RCC 7860 (cell line): ENCODE data around the gene TMEM117.
"Not testable (repeated sequence)": the region's sequence is repeated elsewhere in the genome, so short reads cannot be mapped to it uniquely, and the experiment has no call there.

Source experiments
- DNase-seq: peaks from one replicate; pipeline ENCODE4 v3.0.0-alpha.2; 2015; ENCODE audit warnings: low spot score
- FAIRE-seq: peaks from 2 replicates; lab custom pipeline; 2012; peaks lifted over from hg19 to GRCh38; lab: Jason Lieb, UNC

TMEM117 gene

DNA sequence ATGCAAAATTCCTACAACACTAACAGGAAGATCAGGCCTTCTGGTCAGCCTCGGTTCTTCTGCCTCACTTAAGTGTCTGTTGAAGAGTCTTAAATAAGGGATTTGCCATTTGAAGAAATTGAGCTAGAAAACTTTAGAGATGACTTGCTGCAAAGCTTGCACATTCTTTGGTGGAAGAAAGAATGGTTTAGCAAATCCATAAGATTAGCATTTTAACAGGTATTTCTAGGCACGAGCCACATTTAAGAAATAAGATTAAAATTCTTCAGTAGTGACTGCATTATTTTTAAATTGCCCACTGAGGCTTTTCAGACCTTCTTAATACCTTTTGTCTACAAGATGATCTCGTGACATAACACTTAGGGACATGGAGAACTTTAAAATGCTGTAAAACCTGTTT lies 327.1 kb downstream of the TMEM117 start:
- DNase-seq (no peak), FAIRE-seq (no peak)

DNA sequence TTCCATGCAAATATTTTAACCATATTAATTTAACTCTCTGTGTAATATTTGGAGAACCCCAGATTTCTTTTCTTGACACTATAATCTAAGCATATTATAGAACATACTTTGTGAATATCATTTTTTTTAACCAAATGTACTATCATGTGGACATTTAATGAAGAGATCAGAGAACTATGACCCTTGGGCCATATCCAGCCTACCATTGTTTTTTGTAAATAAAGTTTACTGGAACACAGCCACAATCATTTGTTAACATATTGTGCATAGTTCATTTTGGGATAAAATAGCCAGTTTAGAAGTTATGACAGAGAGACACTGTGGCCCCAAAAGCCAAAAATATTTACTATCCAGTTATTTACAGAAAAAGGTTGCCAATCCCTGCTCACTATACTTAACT lies 338.2 kb downstream of the TMEM117 start:
- DNase-seq (no peak), FAIRE-seq (no peak)

DNA sequence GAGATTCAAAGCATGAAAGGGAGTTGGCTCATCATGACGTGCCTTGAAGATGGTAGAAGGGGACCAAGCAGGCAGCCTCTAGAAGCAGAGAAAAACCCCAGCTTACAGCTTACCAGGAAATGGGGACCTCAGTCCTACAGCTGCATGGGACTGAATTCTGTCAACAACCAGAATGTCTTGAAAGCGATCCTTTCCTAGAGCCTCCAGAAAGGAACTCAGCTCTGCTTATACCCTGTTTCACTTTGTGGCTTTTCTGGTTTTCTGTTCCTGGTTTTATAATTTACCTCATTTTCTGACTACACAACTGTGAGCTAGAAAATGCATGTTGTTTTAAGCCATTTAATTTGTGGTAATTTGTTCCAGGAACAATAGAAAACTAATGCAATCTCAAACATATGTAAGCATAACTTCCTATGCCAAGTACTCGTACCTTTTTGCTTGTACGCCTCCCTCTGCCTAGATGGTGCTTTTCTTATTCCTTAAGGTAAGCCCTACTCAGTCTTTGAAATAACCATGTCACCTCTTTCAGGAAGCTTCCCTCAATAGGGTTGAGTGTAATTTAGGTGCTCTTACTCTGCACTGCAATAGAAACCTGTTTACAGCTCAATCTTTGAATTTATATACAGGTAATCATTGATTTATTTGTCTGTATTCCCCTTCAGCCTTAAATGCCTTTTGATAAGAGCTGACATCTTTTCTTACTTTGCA lies 348.8 kb downstream of the TMEM117 start:
- FAIRE-seq (no peak), DNase-seq (no peak)

DNA sequence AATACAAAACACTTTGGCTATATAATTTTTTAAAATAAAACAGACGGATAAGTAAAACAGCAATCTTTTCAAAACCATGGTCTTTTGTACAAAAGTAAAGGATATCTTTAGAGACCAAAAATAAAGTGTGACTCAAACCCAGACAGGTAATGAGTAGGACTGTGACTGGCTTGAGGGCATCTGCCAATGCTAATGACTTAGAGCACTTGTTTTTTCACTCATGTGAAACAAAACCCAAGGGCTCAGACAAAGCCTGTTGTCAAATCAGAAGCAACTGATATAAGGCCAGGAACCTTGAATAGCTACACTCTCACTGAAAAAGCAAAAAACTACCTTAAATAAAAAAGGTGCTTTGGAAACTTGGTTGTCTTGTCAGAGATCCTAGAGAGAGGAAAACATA lies 357.4 kb downstream of the TMEM117 start:
- DNase-seq, result no peak
- FAIRE-seq, result no peak

DNA sequence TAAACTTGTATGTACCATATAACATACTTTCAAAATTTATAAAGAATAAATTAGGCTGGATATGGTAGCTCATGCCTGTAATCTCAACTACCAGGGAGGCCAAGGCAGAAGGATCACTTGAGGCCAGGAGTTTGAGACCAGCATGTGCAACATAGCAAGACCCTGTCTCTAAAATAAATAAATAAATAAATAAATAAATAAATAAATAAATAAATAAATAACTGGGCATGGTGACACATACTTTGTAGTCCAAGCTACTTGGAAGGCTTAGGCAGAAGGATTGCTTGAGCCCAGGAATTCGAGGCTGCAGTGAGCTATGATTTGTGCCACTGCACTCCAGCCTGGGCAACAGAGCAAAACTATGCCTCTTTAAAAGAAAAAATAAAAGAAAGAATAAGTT lies 359.8 kb downstream of the TMEM117 start:
- DNase-seq, FAIRE-seq: not testable (repeated sequence)

DNA sequence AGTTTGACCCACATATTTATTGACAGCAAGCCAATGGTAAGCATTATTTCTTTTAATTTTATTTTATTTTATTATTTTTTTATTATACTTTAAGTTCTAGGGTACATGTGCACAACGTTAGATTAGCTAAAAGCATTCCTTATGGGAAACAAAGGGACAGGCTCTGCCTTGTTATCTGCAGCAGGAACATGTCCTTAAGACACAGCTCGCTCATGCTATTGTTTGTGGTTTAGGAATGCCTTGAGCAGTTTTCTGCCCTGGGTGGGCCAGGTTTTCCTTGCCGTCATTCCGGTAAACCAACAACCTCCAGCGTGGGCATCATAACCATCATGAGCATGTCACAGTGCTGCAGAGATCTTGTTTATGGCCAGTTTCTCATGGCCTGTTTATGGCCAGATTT lies 370.2 kb downstream of the TMEM117 start:
- DNase-seq, result no peak
- no peak for FAIRE-seq

DNA sequence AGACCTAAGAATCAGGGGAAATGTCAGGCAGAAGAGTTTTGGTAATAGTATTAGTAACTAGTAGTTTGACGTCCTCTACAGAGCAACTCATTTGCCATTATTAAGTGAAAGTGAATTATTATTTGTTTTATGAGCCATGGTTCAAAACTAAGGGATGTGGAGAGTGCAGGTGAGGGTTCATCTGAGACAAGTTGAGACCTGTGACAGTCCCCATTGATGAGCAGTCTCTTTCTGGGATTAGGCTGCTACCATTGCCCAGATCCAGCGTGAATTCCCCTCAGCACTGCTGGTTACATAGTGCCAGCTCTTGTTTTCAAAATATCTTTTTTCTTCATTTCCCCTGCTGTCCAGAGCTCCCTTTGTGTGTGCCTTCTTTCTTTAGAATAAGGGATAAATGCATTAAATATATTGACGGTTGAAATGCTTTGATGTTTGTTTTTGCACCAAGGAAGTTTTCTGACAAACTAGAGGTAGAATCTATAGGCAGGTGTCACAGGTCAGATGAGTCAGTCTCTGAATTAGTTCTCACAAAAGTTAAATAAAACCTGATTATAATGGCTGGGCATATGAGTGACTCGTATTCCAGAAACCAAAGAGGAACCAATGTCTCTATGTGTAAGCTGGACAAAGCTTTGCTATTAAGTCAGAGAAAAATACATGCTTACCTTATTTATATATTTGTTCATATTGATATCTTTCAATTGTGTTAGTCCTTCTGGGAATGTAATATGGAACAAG lies 381.4 kb downstream of the TMEM117 start:
- FAIRE-seq (no peak), DNase-seq (no peak)

DNA sequence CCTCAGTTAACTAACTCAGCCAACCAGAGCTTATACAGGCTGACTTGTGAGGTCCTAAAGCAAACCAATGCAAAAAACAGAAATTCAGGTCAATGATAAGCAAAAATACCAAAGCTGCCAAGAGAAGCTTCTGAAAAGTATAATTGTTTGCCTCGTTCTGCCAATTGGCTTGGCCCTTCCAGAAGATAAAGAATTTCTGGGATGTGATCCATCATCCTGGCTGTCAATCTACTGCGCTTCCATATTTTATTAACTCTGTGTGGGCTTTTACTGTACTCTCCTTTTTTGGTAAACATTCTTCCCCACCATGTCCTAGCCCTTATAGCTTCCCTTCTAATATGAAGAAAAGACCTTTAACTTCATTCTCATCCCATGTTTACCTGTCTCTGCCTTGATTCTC lies 387.9 kb downstream of the TMEM117 start:
- no peak for DNase-seq
- FAIRE-seq, result no peak

DNA sequence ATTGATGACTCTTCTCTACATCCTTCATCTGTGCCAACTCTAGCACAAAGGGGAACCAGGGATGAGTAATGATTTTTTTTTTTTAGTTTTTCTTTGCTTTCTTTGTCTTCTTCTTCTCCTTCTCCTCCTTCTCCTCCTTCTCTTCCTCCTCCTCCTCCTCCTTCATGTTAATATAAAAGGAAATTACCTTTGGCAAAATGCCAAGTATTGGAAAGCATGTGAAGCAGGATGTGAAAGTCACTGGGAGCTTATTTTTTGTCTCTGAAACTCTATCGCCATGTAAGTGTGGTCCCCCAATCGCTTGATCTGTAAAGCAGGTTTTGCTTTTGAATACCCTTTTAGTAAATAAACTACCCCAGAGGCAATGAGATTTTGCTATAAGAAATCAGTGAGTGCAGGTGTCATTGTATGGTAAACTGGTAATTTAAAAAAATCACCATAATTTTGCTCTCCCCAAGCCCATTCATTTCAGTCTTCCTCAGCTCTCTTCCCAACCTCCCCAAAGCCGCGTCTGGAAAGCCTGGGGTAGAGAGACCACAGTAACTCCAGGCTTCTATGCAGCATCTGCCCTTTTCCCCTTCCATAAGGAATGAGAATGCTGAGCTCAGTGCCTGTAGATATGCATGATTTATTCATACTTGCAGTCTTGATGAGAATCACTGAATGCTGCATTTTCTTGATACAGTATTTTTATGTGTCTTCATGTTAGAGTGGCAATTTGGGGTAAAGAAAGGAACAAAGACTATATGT lies 388.7 kb downstream of the TMEM117 start:
- FAIRE-seq, result no peak
- no peak for DNase-seq

DNA sequence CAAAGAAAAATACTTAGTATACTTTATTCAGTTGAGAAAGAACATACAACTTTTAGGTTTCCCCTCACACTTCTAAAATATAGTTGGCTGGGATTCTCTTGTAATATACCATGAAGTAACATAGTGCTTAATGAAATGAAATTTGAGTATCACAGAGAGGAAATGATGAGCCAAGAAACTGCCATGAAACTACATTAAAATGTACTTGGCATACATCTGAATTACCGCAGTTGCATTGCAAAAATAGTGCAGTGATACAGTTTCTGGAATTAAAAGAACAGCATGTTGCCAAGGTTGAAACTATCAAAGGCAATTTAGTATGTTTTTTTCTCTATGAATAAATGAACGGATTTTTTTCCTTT lies 389.2 kb downstream of the TMEM117 start:
- DNase-seq (no peak), FAIRE-seq (no peak)

DNA sequence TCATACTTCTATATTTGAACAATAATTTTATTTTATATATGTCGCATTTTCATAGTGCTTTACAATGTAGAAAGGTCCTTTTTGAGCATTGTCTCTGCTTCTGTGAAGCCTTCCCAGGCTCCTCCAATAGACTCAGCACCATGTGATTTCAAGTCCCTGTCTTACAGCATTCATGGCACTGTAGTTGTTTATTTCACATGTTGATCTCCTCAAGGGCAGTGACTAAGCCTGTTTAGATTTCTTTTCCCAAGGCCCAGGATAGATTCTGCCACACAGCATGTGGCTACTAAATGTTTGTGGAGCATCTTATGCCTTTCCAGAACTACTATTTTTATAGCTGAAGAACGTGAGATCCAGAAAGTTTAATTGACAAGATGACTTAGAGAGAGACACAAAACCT lies 391.7 kb downstream of the TMEM117 start:
- FAIRE-seq, result no peak

DNA sequence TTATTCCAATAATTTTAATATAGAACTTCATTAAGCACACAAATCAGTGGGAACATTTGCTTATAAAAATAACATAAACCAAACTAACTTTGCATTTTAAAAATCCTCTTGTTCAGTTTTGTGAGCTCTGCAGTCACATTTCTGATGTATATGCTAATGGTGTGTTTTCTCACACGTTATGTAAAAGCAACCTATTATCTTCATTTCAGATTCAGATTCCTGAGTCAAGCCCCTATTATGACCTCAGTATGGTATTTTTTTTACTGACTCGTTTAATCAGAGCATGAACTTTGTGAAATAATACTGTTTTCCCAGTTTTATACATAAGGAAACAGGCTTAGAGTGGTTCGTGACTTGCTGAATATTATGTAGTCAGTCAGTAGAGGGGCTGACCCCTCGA lies 394.0 kb downstream of the TMEM117 start:
- no peak for FAIRE-seq

More for the DNA sequence above, 391.7 kb downstream of the TMEM117 start:
- DNase-seq, result no peak

DNA sequence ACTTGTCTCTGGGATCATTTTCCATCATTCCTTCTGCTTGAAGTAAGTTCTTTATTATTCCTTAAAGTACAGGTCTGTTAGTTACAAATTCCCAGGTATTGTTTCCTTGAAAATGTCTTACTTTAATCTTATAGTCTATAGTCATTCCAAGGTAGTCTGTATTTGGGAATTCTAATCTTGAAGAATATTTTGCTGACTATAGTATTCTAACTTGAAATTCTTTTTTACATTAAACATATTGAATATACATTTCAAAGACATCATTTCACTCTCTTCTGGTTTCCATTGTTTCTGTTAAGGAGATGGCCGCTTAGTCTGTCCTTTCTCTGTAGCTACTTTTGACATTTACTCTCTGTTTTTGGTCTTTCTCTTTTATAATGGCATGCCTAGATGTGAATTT lies 399.8 kb downstream of the TMEM117 start:
- FAIRE-seq, result no peak
- no peak for DNase-seq

More for the DNA sequence above, 394.0 kb downstream of the TMEM117 start:
- no peak for DNase-seq

DNA sequence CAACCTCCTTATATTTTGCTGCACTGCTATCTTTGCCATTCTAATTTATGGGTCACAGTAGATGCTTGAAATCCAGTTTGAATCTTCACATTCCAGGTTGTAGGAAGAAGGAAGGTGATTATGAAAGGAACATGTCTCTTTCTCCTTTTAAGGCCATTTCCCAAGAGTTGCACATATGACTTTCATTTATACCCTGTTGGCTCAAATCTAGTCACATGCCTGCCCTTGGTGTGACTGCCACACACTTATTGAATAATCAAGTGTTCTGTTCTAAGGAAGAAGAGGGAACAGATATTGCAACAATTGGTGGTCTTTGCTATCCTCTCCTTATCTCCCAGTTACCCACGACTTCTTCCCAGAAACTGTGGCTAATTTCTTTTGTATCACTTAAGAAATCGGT lies 404.3 kb downstream of the TMEM117 start:
- FAIRE-seq (no peak), DNase-seq (no peak)

DNA sequence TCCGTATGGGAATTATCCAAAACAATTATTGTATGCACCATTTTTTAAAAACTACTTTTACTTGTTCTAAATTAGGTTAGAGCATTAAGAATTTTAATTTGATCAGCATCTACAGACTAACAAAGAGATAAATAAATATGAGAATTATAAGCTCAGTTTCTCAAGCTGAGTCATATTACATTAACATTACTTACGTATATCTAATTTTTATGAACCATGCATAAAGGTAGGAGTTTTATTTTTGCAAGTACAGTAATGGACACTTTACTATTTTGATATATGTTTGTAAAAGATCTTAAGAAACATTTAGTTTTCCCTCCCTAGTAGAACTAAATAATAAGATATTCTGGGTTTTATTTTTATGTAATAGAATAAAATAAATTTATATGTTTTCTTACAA lies 410.1 kb downstream of the TMEM117 start:
- DNase-seq (no peak), FAIRE-seq (no peak)

DNA sequence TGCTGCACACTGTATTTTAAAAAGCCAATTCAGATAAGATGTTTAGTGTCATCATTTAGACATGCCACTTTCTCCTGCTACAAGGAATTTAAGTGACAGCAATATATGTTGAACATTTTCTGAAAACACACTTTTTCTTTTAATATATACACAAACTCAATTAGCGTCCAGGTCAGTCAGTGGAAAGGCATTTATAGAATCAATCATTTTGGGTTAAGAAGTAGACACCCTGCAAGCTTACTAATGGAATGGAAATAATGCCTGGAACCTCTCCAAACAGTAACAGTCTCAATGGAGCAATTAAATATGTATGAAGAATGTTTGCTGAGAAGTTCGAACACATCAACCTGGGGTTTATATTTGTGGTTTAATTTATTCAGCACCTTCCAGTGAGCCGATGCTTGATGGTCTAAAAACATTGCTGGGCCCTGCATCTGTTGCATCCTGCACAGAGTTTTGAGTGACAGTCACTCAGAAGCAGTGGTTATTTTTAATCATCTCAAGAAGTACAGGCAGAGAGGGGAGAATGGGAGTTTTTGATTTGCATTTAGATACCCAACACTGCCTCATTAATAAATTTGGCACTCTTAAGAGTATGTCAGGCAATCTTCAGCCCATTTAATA lies 410.7 kb downstream of the TMEM117 start:
- DNase-seq (no peak), FAIRE-seq (no peak)

DNA sequence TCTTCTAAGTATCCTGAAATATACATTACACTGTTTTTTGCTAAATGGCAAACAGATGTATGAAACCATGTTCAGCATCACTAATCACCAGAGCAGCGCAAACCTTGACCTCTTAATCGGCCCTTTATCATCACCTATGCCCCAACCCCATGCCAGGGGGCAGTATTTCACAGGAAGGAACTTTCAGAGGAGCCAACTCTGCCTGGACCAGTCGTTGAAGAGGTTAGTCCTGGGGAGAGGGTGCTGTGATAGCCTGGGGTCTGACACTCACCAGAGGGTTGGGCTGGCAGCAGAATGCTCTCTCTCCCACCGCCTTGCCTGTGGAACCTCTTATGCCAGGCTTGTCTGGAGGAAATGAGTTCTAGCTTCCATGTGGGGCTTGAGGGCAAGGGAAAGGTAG lies 411.7 kb downstream of the TMEM117 start:
- DNase-seq, result no peak

DNA sequence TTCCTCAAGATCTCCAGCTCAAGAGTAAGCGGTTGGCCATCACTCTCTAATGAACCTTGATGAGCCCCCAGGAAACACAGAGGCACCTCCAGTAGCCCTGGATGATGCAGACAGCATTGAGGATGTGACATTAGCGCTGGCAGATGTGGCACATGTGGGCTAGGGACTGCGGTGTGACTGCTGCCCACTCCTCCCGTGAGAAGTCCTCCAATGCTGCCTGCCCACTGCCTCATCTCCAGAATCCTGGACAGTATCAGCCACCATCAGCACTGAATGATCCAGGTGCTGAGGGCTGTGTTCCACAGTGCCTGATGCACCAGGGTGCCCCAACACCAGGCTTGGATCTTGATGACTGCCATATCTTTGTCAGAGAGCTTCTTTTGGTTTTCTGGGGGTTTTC lies 412.6 kb downstream of the TMEM117 start:
- FAIRE-seq (no peak), DNase-seq (no peak)

More for the DNA sequence above, 411.7 kb downstream of the TMEM117 start:
- no peak for FAIRE-seq

DNA sequence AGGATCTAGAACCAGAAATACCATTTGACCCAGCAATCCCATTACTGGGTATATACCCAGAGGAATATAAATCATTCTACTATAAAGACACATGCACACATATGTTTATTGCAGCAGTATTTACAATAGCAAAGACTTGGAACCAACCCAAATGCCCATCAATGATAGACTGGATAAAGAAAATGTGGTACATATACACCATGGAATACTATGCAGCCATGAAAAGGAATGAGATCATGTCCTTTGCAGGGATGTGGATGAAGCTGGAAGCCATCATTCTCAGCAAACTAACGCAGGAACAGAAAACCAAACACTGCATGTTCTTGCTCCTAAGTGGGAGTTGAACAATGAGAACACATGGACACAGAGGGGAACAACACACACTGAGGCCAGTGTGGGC lies 414.6 kb downstream of the TMEM117 start:
- not testable (repeated sequence) for DNase-seq, FAIRE-seq

DNA sequence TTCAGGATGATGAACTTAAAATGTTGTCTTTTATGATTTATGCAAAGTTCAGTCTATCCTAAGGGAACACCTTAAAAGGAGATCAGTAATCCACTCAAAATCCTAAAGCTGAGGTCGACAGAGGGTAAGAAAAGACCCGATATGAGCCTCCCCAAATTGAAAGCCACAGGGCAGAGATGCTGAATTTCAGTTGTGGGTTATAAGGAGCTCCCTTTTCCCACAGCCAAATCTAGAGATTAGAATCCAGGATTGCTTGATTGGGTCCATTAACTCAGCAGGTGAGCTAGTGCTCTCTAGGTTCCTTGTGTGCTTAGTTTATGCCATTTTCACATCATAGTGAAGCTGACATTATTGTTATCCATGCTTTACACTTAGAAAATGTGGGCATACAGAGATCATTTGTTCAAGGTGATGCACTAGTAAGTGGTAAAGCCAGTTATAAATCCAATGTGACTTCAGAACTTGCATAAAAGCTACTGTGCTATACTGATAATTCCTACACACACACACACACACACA lies 417.5 kb downstream of the TMEM117 start:
- FAIRE-seq, result no peak

DNA sequence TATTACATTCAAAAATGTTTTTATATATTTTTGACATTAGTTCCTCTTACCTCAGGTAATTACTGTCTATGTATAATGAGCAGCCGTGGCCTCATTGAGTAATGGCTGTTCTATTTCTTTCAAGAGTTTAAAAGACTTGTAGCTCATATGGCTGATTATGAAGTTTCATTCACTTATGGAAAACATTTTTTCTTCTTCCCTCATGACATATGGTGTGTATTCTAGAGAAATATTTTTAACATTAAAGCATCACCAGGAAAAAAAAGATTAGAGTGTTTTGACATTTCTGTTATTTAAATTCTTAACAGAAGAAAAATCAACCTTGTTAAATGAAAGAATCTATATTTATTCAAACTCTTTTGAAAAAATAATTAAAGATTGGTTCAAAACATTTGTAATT lies 422.4 kb downstream of the TMEM117 start:
- DNase-seq, result no peak
- no peak for FAIRE-seq

More for the DNA sequence above, 417.5 kb downstream of the TMEM117 start:
- no peak for DNase-seq
